SK-N-SH (cell line): ENCODE results near the gene MOB1A.

Experiments
- CTCF ChIP-seq: fragments of 200-600 bp; sonication (generic); IDR thresholded peaks from 2 replicates; pipeline ENCODE4 v1.6.1; 2017; ENCODE audit warnings: antibody characterized with exemption, mild to moderate bottlenecking, moderate library complexity
- RAD21 ChIP-seq: IDR thresholded peaks from 2 replicates; pipeline ENCODE4 v1.6.1; 2012; ENCODE audit warnings: mild to moderate bottlenecking, low read length
- TCF12 ChIP-seq: IDR thresholded peaks from 2 replicates; pipeline ENCODE4 v1.4.0; 2012
- YY1 ChIP-seq: IDR thresholded peaks from 2 replicates; pipeline ENCODE4 v1.4.0; 2012; ENCODE audit warnings: low read depth, mild to moderate bottlenecking

GRCh38 chr2:74110537-74110936 is 68.1 kb downstream of the MOB1A start:
- no peak for TF ChIP-seq CTCF
- no peak for TF ChIP-seq RAD21
- no peak for TF ChIP-seq TCF12
- TF ChIP-seq YY1 = no peak
